NCI-H82 (cell line): ENCODE results near the gene CACNA1C.

Experiments
- DNase-seq: peaks from one replicate; lab custom pipeline; 2025; lab: John Stamatoyannopoulos, UW

Gene CACNA1C

DNA sequence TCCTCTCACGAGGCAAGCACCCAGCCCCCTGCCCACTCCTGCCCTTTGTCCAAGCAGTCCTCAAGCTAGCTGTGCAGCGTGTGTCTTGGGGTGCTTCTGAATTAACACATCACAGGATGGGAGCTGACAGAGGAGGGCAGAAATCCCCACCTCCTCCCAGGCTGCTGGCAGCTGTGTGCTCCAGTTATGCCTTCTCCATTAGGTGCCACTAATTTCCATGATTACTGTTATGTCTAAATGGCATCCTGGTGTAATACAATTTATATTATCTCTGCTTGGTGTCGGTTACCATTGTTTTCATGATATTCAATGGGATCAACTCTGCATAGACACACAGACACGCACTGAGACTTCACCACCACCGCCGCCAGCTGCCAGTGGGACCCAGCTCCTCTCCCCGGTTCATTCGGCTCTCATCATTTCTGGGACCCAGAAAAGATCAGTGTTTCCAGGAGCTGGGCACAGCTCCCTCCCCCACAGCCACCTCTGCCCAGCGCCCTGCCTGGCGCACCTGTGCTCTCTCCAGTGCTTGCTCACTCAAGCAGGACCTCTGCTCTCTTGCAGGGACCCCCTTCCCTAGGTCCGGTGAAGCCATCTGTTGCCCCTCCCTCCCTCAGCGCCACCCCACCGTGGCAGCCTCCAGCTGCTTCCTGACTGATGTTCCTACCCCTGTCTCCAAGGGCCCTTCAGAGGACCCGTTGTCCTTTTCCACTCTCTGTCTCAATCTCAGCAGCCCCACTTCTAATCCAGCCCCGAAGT is 574.5 kb downstream of the CACNA1C start:
- DNase-seq: peak; percentile 47

DNA sequence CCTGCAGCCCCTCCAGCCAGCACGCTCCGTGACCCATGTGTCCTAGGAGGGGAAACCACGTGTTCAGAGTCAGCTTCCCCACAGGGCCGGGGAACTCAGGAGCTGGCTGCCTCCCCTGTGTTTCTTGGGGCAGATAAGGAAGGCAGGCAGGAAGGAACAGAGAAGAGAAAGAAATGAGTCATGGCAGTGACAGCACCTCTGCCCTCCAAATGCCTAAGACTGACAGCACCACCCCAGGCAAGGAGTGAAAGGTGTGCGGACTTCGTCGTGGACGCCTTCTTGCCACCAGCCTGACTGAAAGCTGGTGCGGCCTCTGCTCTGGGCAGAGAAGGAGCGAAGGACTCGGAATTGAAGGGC is 575.0 kb downstream of the CACNA1C start:
- no peak for DNase-seq

GRCh38 chr12:2628401-2628800 is 575.6 kb downstream of the CACNA1C start:
- DNase-seq: no peak

- DNase-seq: no peak
Measured at GRCh38 chr12:2629051-2629450, 576.3 kb downstream of the CACNA1C start.

GRCh38 chr12:2631653-2632350 is 579.0 kb downstream of the CACNA1C start:
- DNase-seq: no peak

- no peak for DNase-seq
Measured at GRCh38 chr12:2633176-2633824, 580.5 kb downstream of the CACNA1C start.

GRCh38 chr12:2633825-2634200 is 581.0 kb downstream of the CACNA1C start:
- DNase-seq: no peak

GRCh38 chr12:2634471-2634870 is 581.7 kb downstream of the CACNA1C start:
- no peak for DNase-seq

GRCh38 chr12:2636741-2637340 is 584.1 kb downstream of the CACNA1C start:
- DNase-seq: no peak

GRCh38 chr12:2637371-2637770 is 584.6 kb downstream of the CACNA1C start:
- DNase-seq: no peak

DNA sequence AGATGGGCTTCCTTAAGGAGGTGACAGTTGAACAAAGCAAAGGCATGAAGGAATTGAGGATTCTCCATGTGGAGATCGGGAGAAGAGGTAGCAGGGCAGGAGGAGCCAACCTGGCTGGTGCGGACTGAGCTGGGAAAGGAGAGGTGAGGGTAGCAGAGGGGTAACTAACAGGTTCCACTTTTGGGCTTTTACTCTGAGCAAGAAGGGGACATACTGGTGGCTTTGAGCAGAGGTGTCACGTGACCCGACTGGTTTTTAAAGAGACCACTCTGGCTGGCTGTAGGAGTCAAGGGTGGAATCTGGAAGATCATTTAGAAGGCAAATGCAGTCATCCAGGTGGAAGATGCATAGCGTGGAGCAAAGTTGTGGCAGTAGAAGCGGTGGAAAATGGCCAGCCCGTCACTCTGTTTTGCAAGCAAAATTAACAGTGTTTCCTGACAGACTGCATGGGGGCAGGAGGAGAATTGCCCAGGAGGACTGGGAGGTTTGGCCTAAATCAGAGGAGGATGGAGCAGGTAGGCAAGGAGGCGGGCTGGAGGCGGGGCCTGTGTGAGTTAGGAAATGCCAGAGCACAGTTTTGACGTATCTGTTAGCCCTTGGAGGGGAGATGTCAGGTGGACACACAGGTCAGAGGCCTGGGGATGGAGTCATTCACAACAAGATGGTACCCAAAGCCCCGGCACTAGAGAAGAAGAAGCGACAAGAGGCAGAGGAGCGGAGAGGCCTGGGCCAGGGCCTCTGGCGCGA is 585.7 kb downstream of the CACNA1C start:
- no peak for DNase-seq

DNA sequence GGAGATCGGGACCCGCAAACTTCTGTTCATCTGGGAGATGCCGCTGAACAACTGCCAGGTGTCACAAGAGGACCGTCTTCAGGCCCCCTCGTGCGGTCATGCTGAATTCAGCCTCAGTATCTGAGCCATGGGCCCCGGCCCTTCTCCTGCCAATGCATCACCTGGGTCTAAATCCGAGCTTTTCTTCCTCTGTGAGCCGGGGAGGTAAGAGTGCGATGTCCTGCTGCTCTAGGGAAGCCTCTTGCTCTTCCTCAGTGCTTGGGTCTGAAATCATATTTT is 586.2 kb downstream of the CACNA1C start:
- no peak for DNase-seq

DNA sequence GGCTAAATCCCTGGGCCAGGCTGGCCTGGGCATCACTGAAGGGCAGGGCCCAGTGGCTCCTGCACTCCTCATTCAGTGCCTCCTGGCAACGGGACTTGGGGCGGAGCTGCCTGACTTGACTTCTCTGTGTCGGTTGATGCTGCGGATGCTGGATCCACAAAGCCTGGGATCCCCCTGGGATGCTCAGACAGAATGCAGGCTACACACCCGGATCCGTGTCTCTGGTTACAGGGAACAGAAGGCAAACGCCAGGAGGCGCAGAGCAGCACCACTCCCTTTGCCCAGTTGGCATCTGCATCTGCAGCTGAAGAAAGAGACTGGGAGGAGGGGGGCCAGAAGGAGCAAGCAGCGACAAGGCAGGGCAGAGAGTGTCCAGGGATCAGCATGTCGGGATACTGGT is 587.5 kb downstream of the CACNA1C start:
- DNase-seq: no peak

- no peak for DNase-seq
Measured at GRCh38 chr12:2640709-2641108, 587.9 kb downstream of the CACNA1C start.

- peak; percentile 41 for DNase-seq
Measured at GRCh38 chr12:2641207-2641606, 588.4 kb downstream of the CACNA1C start.

DNA sequence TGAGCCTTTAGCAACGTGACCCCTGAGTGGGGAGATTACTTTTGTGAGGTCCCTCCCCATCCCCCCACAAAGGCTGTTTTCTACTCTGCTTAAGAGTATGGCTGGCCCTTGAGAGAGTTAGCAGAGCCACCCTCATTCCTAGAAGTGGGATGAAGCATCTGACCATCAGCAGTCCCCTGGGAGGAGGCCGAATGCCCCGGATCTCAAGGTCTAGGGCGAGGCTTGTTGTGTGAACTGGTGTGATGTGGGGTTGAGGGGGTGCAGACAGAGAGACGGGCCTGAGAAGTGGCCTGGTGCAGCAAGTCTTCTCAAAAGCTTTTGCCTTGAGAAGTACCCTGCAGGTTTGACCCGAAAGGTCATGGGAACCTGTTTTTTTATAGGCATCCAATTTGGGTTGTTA is 589.0 kb downstream of the CACNA1C start:
- no peak for DNase-seq

- no peak for DNase-seq
Measured at GRCh38 chr12:2642176-2642892, 589.5 kb downstream of the CACNA1C start.

DNA sequence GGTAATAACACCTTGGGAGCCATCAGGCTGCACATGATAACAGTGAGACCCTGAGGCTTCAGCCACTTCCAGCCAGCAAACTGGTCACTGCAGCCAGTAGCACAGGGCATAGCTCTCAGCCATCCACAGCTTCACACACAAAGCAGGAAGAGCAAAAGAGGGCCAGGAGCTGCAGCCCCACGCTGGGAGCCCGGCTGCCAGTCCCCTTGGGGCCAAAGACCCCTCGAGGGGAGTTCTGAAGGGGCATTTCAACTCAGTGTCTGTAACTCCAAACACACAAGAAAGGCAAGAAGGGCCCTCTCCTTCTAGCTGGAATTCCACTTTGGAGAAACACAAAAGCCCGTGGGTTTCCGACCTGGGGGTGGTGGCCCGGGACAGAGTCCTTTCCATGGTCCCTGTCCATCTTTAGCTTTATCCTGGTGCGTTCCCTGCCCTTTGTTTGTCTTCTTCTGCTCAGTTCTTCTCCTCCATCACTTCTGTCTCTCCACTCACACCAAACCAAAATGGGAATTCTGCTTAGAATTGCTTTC is 590.2 kb downstream of the CACNA1C start:
- no peak for DNase-seq

- DNase-seq: no peak
Measured at GRCh38 chr12:2643576-2644135, 590.9 kb downstream of the CACNA1C start.

DNA sequence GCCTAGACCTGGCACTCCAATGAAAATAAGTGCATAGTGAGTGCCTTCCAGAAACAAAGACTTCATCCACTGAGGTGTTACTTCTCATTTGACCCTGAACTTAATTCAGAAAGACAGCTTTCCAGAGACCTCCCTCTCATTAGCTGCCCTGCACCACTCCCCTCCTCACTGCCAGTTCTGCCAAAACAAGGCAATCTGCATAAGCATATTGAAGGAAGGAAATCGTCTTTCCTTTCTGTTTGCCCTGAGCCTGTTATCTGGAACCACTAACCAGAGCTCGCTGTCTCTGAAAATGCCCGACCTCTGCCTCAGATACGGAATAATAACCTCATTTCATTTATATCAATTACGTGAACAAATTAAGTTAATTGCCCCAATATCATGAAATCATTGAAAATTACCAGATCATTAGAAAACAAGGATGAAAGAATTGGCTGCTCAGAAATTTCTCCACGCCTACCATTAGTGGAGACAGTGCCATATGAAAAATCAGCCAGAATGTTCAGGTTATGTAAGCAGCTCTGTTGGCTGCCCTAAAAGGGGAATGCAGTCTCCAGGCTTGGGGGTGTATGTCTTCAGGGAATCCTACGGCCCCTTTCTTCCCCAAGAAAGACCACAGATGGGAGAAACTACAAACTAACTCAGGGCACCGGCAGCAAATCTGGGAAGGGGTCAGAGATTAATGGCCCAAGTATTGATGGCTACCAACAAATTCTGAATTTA is 592.1 kb downstream of the CACNA1C start:
- no peak for DNase-seq
